Brain microvascular endothelial cell (primary cell): ENCODE results near the gene TRMT1L.

Experiments used
- DNase-seq: peaks from one replicate; pipeline ENCODE4 v3.0.0-alpha.2; 2020
- H3K27ac ChIP-seq: fragments of 250-450 bp; sonication (Bioruptor Pico); 2 replicates; pipeline ENCODE4 v1.5.1; 2020; ENCODE audit warnings: mild to moderate bottlenecking, moderate library complexity
- H3K27me3 ChIP-seq: fragments of 250-450 bp; sonication (Bioruptor Pico); replicated peaks from 2 replicates; pipeline ENCODE4 v1.5.1; 2020; ENCODE audit warnings: mild to moderate bottlenecking
- H3K36me3 ChIP-seq: fragments of 250-450 bp; sonication (Bioruptor Pico); replicated peaks from 2 replicates; pipeline ENCODE4 v1.5.1; 2020; ENCODE audit warnings: mild to moderate bottlenecking
- H3K4me3 ChIP-seq: 2 replicates; pipeline ENCODE4 v1.5.1; 2011; ENCODE audit warnings: low read depth, mild to moderate bottlenecking, control low read depth, low read length, moderate library complexity
- in situ Hi-C: cut with HindIII; loops from 2 replicates; pipeline ENCODE4 v1.10.0; 2017; ENCODE audit warnings: low sequenced_read_pairs, low pct_ligation_motif_present
- TF ChIP-seq, protein P1 (sequence below): IDR thresholded peaks from 2 replicates; pipeline ENCODE4 v1.5.1; 2011; ENCODE audit warnings: low read depth, mild to moderate bottlenecking, moderate library complexity, low read length, control low read depth, inconsistent platforms; ENCODE audit errors: missing control alignments

Gene TRMT1L

GRCh38 chr1:185139246-185139645 lies 17.5 kb downstream of the TRMT1L start:
- Histone ChIP-seq H3K4me3 (no peak overlapping the region), H3K36me3 (peaks cover 3% of the 10 kb centered on the region), H3K27ac (no peak overlapping the region), H3K27me3 (no peaks in the 10 kb centered on the region)
- in situ Hi-C loops, result no loop called here
- TF ChIP-seq, protein P1, sequence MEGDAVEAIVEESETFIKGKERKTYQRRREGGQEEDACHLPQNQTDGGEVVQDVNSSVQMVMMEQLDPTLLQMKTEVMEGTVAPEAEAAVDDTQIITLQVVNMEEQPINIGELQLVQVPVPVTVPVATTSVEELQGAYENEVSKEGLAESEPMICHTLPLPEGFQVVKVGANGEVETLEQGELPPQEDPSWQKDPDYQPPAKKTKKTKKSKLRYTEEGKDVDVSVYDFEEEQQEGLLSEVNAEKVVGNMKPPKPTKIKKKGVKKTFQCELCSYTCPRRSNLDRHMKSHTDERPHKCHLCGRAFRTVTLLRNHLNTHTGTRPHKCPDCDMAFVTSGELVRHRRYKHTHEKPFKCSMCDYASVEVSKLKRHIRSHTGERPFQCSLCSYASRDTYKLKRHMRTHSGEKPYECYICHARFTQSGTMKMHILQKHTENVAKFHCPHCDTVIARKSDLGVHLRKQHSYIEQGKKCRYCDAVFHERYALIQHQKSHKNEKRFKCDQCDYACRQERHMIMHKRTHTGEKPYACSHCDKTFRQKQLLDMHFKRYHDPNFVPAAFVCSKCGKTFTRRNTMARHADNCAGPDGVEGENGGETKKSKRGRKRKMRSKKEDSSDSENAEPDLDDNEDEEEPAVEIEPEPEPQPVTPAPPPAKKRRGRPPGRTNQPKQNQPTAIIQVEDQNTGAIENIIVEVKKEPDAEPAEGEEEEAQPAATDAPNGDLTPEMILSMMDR, result no peak
- no peak for DNase-seq

DNA sequence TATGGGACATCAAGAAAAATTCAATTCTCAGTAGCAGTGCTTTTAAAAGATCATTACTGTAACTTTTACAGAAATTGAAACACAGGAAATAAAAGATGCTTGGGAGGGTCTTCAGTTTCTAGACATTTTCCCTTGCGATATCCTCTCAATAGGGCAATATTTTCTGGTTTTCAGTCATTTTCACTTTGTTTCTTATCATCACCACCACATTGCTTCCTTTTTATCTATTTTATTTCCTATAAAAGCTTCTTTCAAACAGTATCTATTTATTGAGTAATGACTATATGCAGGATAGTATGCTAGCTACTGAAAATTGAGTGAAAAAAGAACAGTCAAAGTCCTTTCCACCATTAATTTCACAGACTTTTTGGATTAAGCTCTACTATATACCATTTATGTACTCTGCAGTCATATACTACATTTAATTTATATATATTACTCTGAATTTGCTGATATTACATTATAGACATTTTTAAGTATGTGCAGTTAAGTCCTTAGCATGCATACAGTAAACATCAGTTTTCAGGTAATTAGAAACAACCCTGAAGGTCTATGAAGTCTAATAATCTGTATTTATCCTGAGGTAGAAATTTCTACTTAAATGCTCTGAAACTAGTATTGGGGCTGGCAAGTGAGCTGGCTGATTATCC lies 18.7 kb downstream of the TRMT1L start:
- in situ Hi-C loops, result no loop called here
- DNase-seq, result no peak
- H3K27ac ChIP-seq, result no peak overlapping the region
- TF ChIP-seq, protein P1, result no peak
- no peak overlapping the region for H3K4me3 ChIP-seq
- H3K27me3 ChIP-seq, result no peaks in the 10 kb centered on the region
- H3K36me3 ChIP-seq, result peaks cover 3% of the 10 kb centered on the region

DNA sequence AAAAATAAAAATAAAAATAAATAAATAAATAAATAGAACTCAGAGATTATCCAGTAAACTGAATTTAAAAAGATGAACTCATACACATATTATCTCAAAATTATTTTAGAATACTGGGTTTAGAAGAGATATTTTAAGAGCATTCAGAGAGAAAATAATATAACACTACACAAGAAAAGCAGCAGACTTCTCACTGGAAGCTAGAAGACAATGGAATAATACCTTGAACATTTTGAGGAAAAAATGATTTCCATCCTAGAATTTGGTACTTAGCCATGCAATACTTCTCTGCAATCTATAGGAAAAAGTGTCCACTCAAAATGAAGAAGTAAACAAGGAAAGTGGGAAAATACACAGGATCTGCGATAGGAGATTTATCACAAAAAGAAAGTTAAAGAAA lies 24.2 kb downstream of the TRMT1L start:
- H3K4me3 ChIP-seq, result no peak overlapping the region
- no peaks in the 10 kb centered on the region for H3K27me3 ChIP-seq
- in situ Hi-C loops, result no loop called here
- no peak overlapping the region for H3K27ac ChIP-seq
- TF ChIP-seq, protein P1, result no peak
- peaks cover 2% of the 10 kb centered on the region for H3K36me3 ChIP-seq
- no peak for DNase-seq

DNA sequence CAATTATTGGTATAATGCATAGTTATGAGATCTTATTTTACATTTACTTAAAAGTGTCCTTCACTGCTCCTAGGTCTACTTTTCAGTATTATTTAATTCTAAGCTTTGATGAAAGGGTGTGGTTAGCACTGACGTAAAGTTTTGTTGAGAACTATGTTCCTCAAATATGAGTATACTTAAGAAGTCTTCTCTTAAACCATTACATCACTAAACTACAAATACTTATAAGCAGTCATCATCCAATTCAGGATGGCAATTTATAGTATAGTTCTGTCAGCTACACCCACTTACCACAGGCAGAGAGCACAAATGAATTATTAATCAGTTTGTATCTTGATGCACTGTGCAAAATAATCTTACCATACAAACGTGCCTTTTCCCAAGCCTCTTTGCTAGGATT lies 27.0 kb downstream of the TRMT1L start:
- Histone ChIP-seq H3K27ac (no peak overlapping the region), H3K4me3 (no peak overlapping the region), H3K36me3 (peaks cover 2% of the 10 kb centered on the region), H3K27me3 (no peaks in the 10 kb centered on the region)
- TF ChIP-seq, protein P1, result no peak
- in situ Hi-C loops, result no loop called here
- no peak for DNase-seq

DNA sequence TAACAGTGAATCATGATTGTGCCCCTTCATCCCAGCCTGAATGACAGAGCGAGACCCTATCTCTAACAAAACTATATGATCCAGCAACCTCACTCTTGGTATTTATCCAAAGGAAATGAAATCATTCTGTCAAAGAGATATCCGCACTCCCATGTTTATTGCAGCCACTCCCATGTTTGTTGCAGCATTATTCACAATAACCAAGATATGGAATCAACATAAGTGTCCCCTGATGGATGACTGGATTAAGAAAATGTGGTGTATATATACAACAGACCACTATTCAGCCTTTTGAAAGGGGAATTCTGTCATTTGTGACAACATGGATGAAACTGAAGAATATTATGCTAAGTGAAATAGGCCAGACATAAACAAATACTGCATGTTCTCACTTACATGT lies 44.4 kb downstream of the TRMT1L start:
- in situ Hi-C loops, result no loop called here
- no peaks in the 10 kb centered on the region for H3K36me3 ChIP-seq
- no peaks in the 10 kb centered on the region for H3K27me3 ChIP-seq
- no peak overlapping the region for H3K4me3 ChIP-seq
- TF ChIP-seq, protein P1, result no peak
- H3K27ac ChIP-seq, result no peak overlapping the region
- no peak for DNase-seq

GRCh38 chr1:185111873-185112272 lies 44.9 kb downstream of the TRMT1L start:
- no peaks in the 10 kb centered on the region for H3K27me3 ChIP-seq
- H3K36me3 ChIP-seq, result no peaks in the 10 kb centered on the region
- H3K4me3 ChIP-seq, result no peak overlapping the region
- DNase-seq, result no peak
- no peak overlapping the region for H3K27ac ChIP-seq
- TF ChIP-seq, protein P1, result no peak
- in situ Hi-C loops, result no loop called here
